ENCODE data around the gene IRF9.

Gene IRF9

DNA sequence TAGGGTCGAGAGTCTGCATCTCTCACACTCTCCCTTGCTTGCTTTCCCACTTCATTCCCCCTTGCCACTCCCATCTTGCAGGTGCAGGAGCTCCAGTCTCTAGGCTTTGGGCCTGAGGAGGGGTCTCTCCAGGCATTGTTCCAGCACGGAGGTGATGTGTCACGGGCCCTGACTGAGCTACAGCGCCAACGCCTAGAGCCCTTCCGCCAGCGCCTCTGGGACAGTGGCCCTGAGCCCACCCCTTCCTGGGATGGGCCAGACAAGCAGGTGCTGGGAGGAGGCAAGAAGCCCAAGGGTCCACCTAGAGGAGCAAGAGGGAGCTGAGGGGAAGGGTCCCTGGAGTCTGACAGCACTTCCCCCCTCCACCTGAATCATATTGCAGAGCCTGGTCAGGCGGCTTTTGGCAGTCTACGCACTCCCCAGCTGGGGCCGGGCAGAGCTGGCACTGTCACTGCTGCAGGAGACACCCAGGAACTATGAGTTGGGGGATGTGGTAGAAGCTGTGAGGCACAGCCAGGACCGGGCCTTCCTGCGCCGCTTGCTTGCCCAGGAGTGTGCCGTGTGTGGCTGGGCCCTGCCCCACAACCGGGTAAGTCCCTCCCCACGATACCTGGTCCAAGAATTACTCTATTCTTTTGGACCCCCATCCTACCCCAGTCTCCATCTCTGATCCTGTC lies 9.5 kb upstream of the IRF9 start:
- no peak overlapping the region for H3K27ac ChIP-seq (ENCODE audit: low read length)
- no peaks in the 10 kb centered on the region for H3K36me3 ChIP-seq (replicated peaks; ENCODE audit: insufficient read depth, low read length)
- no peak overlapping the region for H2AFZ ChIP-seq (ENCODE audit: low read length)
- H3K4me1 ChIP-seq (ENCODE audit: low read length) = peaks cover 7% of the 10 kb centered on the region
- no peaks in the 10 kb centered on the region for H3K9me2 ChIP-seq (replicated peaks; ENCODE audit: insufficient read depth, low read length)
- H3K9ac ChIP-seq (ENCODE audit: low read length) = no peak overlapping the region
- DNase-seq = no peak
- H4K20me1 ChIP-seq (ENCODE audit: insufficient read depth, low read length) = no peaks in the 10 kb centered on the region
- no peaks in the 10 kb centered on the region for H3K27me3 ChIP-seq (replicated peaks; ENCODE audit: insufficient read depth, low read length)
- no peak overlapping the region for H3K4me3 ChIP-seq (ENCODE audit: low read length)
- H3K4me2 ChIP-seq (ENCODE audit: low read depth, low read length) = no peak overlapping the region
- no peaks in the 10 kb centered on the region for H3K9me3 ChIP-seq (replicated peaks; ENCODE audit: insufficient read depth, low read length)
- TF ChIP-seq CTCF (IDR thresholded peaks at IDR 0.05; ENCODE audit: low read length) (no peak), EZH2phosphoT487 (IDR thresholded peaks at IDR 0.05; ENCODE audit: low read length) (no peak), EZH2 (optimal IDR thresholded peaks at IDR 0.05; ENCODE audit: low read depth, low read length) (no peak)
- peaks cover 5% of the 10 kb centered on the region; the same call in 1 of the 2 replicates for H3F3A ChIP-seq (ENCODE audit: insufficient read depth, low read length)
- peaks cover 20% of the 10 kb centered on the region for H3K79me2 ChIP-seq (ENCODE audit: low read length)

DNA sequence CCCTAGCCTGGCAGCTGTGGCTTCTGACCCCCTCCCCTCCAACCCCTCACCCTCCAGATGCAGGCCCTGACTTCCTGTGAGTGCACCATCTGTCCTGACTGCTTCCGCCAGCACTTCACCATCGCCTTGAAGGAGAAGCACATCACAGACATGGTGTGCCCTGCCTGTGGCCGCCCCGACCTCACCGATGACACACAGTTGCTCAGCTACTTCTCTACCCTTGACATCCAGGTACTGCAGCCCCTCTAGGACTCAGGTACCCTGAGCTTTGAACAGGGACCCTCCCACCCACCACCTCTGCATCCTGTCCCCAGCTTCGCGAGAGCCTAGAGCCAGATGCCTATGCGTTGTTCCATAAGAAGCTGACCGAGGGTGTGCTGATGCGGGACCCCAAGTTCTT lies 6.0 kb upstream of the IRF9 start:
- H3K4me3 ChIP-seq (ENCODE audit: low read length) = no peak overlapping the region
- H2AFZ ChIP-seq (ENCODE audit: low read length) = no peak overlapping the region
- no peak for DNase-seq
- no peaks in the 10 kb centered on the region for H4K20me1 ChIP-seq (ENCODE audit: insufficient read depth, low read length)
- H3K9ac ChIP-seq (ENCODE audit: low read length) = no peak overlapping the region
- no peak for TF ChIP-seq EZH2phosphoT487 (IDR thresholded peaks at IDR 0.05; ENCODE audit: low read length)
- TF ChIP-seq EZH2 (optimal IDR thresholded peaks at IDR 0.05; ENCODE audit: low read depth, low read length) = no peak
- no peaks in the 10 kb centered on the region for H3K9me3 ChIP-seq (replicated peaks; ENCODE audit: insufficient read depth, low read length)
- no peaks in the 10 kb centered on the region for H3F3A ChIP-seq (ENCODE audit: insufficient read depth, low read length)
- no peaks in the 10 kb centered on the region for H3K4me1 ChIP-seq (ENCODE audit: low read length)
- H3K9me2 ChIP-seq (replicated peaks; ENCODE audit: insufficient read depth, low read length) = no peaks in the 10 kb centered on the region
- H3K36me3 ChIP-seq (replicated peaks; ENCODE audit: insufficient read depth, low read length) = no peaks in the 10 kb centered on the region
- H3K4me2 ChIP-seq (ENCODE audit: low read depth, low read length) = no peak overlapping the region
- H3K27ac ChIP-seq (ENCODE audit: low read length) = no peak overlapping the region
- H3K27me3 ChIP-seq (replicated peaks; ENCODE audit: insufficient read depth, low read length) = no peaks in the 10 kb centered on the region
- H3K79me2 ChIP-seq (ENCODE audit: low read length) = no peaks in the 10 kb centered on the region

DNA sequence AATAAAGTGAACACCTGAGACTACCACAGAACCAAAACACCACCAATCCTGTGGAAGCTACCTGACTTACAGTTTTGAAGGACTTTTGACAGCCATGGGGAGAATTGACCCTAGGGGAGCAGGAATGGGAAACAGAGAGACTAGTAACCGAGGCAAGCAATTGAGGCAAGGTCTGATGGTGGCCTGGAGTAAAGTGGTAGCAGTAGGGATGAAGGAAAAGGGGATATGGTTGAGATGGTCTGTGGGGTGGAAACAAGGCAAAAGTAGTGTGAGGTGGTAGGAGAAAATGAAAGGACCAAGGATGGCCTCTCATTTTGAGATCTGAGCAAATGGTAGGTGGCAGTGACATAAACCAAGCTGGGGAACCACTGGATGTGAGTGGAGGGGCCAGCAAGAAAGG lies 4.2 kb upstream of the IRF9 start:
- Histone ChIP-seq H3K4me1 (ENCODE audit: low read length) (no peaks in the 10 kb centered on the region), H3K27ac (ENCODE audit: low read length) (no peak overlapping the region)

More for the DNA sequence above, 4.2 kb upstream of the IRF9 start:
- Histone ChIP-seq H3K4me2 (ENCODE audit: low read depth, low read length) (no peak overlapping the region), H3K4me3 (ENCODE audit: low read length) (no peak overlapping the region), H3F3A (ENCODE audit: insufficient read depth, low read length) (no peaks in the 10 kb centered on the region), H3K27me3 (replicated peaks; ENCODE audit: insufficient read depth, low read length) (no peaks in the 10 kb centered on the region), H4K20me1 (ENCODE audit: insufficient read depth, low read length) (no peaks in the 10 kb centered on the region), H2AFZ (ENCODE audit: low read length) (no peak overlapping the region), H3K9me3 (replicated peaks; ENCODE audit: insufficient read depth, low read length) (no peaks in the 10 kb centered on the region), H3K36me3 (replicated peaks; ENCODE audit: insufficient read depth, low read length) (no peaks in the 10 kb centered on the region), H3K79me2 (ENCODE audit: low read length) (peaks cover 7% of the 10 kb centered on the region), H3K9ac (ENCODE audit: low read length) (no peak overlapping the region), H3K9me2 (replicated peaks; ENCODE audit: insufficient read depth, low read length) (no peaks in the 10 kb centered on the region)
- no peak for DNase-seq
- TF ChIP-seq CTCF (IDR thresholded peaks at IDR 0.05; ENCODE audit: low read length) = no peak
- TF ChIP-seq EZH2 (optimal IDR thresholded peaks at IDR 0.05; ENCODE audit: low read depth, low read length) = no peak
- TF ChIP-seq EZH2phosphoT487 (IDR thresholded peaks at IDR 0.05; ENCODE audit: low read length) = no peak
